A673 (cell line): ENCODE measurements around the gene PCDHB4. TPM values are rescaled to one million over a fixed set of nuclear protein-coding genes. Genes with fewer than 3 reads are reported as not detected.
"Not testable (repeated sequence)": the region's sequence is repeated elsewhere in the genome, so short reads cannot be mapped to it uniquely, and the experiment has no call there.

ENCODE experiments used
- BruUV-seq: library from RNA; stranded (reverse); fragments of 400-500 nt; replicated peaks from 2 replicates; lab custom pipeline; 2021; lab: Mats Ljungman, UMichigan
- CTCF ChIA-PET: fragments of 300-600 bp; sonication (Branson Sonifier 250); formaldehyde crosslinking; loops from one replicate; lab custom pipeline; 2022; ENCODE audit warnings: antibody characterized with exemption; lab: Charles Lee
- POLR2A ChIA-PET: fragments of 300-600 bp; sonication (Branson Sonifier 250); formaldehyde crosslinking; loops from one replicate; lab custom pipeline; 2022; ENCODE audit warnings: antibody characterized with exemption; ENCODE audit not compliant: low non-redundant PET; lab: Charles Lee
- DNase-seq: peaks from one replicate; pipeline ENCODE4 v3.0.0-alpha.2; 2015; ENCODE audit warnings: low spot score
- H3K27ac ChIP-seq: fragments of 200-600 bp; sonication (generic); 2 replicates; pipeline ENCODE4 v1.5.1; 2016; ENCODE audit warnings: mixed run types, low read depth, mild to moderate bottlenecking, mixed read lengths, antibody characterized with exemption, low read length; ENCODE audit not compliant: poor library complexity, severe bottlenecking
- H3K27me3 ChIP-seq: fragments of 200-600 bp; sonication (generic); replicated peaks from 2 replicates; pipeline ENCODE4 v1.6.1; 2017; ENCODE audit warnings: mixed run types, low read depth, mild to moderate bottlenecking, mixed read lengths, antibody characterized with exemption, low read length; ENCODE audit not compliant: insufficient read depth, poor library complexity
- H3K36me3 ChIP-seq: fragments of 200-600 bp; sonication (generic); 2 replicates; pipeline ENCODE4 v1.6.1; 2016; ENCODE audit warnings: mixed run types, mild to moderate bottlenecking, mixed read lengths, antibody characterized with exemption, low read length; ENCODE audit not compliant: insufficient read depth, poor library complexity, severe bottlenecking
- H3K4me1 ChIP-seq: fragments of 200-600 bp; sonication (generic); 2 replicates; pipeline ENCODE4 v1.6.1; 2017; ENCODE audit warnings: mixed run types, mild to moderate bottlenecking, mixed read lengths, antibody characterized with exemption, low read length; ENCODE audit not compliant: insufficient read depth, poor library complexity, severe bottlenecking
- H3K4me3 ChIP-seq: fragments of 200-600 bp; sonication (generic); 2 replicates; pipeline ENCODE4 v1.5.1; 2016; ENCODE audit warnings: low read depth, mixed run types, mild to moderate bottlenecking, mixed read lengths, low read length; ENCODE audit not compliant: poor library complexity, severe bottlenecking
- H3K9me3 ChIP-seq: fragments of 200-600 bp; sonication (generic); 2 replicates; pipeline ENCODE4 v1.6.1; 2016; ENCODE audit warnings: mixed run types, low read depth, mild to moderate bottlenecking, mixed read lengths, antibody characterized with exemption, low read length; ENCODE audit not compliant: poor library complexity, severe bottlenecking
- EZH2 ChIP-seq: fragments of 200-600 bp; sonication (generic); IDR thresholded peaks from 2 replicates; pipeline ENCODE4 v1.6.1; 2017; ENCODE audit warnings: borderline replicate concordance, low read depth, mild to moderate bottlenecking, mixed read lengths, antibody characterized with exemption, low read length; ENCODE audit not compliant: poor library complexity, severe bottlenecking
- intact Hi-C: fragments of 100-400 bp; cut with micrococcal nuclease; formaldehyde crosslinking; loops from one replicate; pipeline ENCODE4 v1.10.0; 2022; ENCODE audit not compliant: unreplicated experiment
- total RNA-seq: library from RNA; stranded (reverse); gene quantifications from 2 replicates; pipeline ENCODE4 v1.2.3, GENCODE V29; 2021
- TF ChIP-seq, protein P1 (sequence below): fragments of 300-800, 200-600 bp; sonication (generic); conservative IDR thresholded peaks from 2 replicates; pipeline ENCODE4 v1.5.1; 2017; ENCODE audit warnings: low read depth, mild to moderate bottlenecking, antibody characterized with exemption, low read length, moderate library complexity, mixed read lengths

Gene PCDHB4
- total RNA-seq, 1 experiment from 2014 or later = 2.7 TPM

DNA sequence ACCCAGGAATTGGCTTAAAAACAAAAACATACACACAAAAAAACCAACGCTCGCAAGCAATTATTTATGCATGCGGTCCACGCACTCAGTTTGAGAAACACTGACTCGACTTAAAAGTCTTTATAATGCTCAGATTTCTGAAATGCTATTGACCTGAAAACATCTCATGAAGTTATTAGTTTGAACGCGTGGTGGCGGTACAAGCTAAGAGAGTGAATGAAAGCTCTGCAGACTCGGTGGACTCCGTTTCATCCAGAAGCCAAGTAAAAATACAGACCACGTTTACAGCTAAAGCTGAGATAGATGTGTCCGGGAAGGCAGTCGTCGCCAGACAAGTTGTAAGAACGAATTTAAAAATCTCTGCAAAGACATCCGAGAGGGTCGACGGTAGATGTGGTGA, 28.2 kb downstream of the PCDHB4 start, which contains the start of gene PCDHB6:
PCDHB6 (plus strand) TSS at position 246 of the 400 bp plus-strand sequence. CDS start 201 bp downstream, outside the sequence.
- ChIA-PET POLR2A (no interaction called here), CTCF (interaction anchor here (0.6 to 1.1 kb wide), 4 partner anchors 10 to 59 kb away, joined by 3 to 4 read pairs (median 3); partner anchors contain the start of genes PCDHB12, PCDHB16 and PCDHB2)
- no TSS peak for BruUV-seq
- H3K27me3 ChIP-seq = no peaks in the 10 kb centered on the region
- intact Hi-C loops = no loop called here
- H3K36me3 ChIP-seq = no peaks in the 10 kb centered on the region
- DNase-seq = peak; percentile 84
- H3K4me3 ChIP-seq = peak within 1 kb of the TSS; percentile 42
- H3K9me3 ChIP-seq = no peaks in the 10 kb centered on the region
- no peaks in the 10 kb centered on the region for H3K4me1 ChIP-seq
- no peak for TF ChIP-seq EZH2
- TF ChIP-seq, protein P1, sequence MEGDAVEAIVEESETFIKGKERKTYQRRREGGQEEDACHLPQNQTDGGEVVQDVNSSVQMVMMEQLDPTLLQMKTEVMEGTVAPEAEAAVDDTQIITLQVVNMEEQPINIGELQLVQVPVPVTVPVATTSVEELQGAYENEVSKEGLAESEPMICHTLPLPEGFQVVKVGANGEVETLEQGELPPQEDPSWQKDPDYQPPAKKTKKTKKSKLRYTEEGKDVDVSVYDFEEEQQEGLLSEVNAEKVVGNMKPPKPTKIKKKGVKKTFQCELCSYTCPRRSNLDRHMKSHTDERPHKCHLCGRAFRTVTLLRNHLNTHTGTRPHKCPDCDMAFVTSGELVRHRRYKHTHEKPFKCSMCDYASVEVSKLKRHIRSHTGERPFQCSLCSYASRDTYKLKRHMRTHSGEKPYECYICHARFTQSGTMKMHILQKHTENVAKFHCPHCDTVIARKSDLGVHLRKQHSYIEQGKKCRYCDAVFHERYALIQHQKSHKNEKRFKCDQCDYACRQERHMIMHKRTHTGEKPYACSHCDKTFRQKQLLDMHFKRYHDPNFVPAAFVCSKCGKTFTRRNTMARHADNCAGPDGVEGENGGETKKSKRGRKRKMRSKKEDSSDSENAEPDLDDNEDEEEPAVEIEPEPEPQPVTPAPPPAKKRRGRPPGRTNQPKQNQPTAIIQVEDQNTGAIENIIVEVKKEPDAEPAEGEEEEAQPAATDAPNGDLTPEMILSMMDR = peak; percentile 66
- H3K27ac ChIP-seq = no peak within 1 kb of the TSS

GRCh38 chr5:141150224-141150992, 28.8 kb downstream of the PCDHB4 start:
- ChIA-PET CTCF (interaction anchor here (0.6 to 1.1 kb wide), 5 partner anchors 10 to 58 kb away, joined by 3 to 4 read pairs (median 3); partner anchors contain the start of genes PCDHB12, PCDHB16 and PCDHB2), POLR2A (no interaction called here)
- DNase-seq = peak; percentile 30
- no peak overlapping the region for H3K27ac ChIP-seq
- TF ChIP-seq, protein P1 = no peak
- no peak for TF ChIP-seq EZH2
- no peaks in the 10 kb centered on the region for H3K27me3 ChIP-seq
- H3K36me3 ChIP-seq = no peaks in the 10 kb centered on the region
- intact Hi-C loops = no loop called here
- BruUV-seq = TSS peak; percentile 44
- no peaks in the 10 kb centered on the region for H3K4me1 ChIP-seq
- H3K4me3 ChIP-seq = peak overlapping the region; percentile 42
- H3K9me3 ChIP-seq = no peaks in the 10 kb centered on the region

DNA sequence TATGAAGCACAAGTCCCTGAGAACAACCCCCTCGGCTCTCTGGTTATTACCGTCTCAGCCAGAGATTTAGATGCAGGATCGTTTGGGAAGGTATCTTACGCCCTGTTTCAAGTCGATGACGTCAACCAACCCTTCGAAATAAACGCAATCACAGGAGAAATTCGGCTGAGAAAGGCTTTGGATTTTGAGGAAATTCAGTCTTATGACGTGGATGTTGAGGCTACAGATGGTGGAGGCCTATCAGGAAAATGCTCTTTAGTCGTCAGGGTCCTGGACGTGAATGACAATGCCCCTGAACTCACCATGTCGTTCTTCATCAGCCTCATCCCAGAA, 29.3 kb downstream of the PCDHB4 start:
- CTCF ChIA-PET = interaction anchor here (0.6 to 1.0 kb wide), 2 partner anchors 31 to 56 kb away, joined by 4 read pairs; partner anchors contain the start of gene PCDHB16
- POLR2A ChIA-PET = no interaction called here
- intact Hi-C loops = no loop called here

DNA sequence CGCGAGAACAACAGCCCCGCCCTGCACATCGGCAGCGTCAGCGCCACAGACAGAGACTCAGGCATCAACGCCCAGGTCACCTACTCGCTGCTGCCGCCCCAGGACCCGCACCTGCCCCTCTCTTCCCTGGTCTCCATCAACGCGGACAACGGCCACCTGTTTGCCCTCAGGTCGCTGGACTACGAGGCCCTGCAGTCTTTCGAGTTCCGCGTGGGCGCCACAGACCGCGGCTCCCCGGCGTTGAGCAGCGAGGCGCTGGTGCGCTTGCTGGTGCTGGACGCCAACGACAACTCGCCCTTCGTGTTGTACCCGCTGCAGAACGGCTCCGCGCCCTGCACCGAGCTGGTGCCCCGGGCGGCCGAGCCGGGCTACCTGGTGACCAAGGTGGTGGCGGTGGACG, 30.0 kb downstream of the PCDHB4 start:
- intact Hi-C loops, H3K4me1 ChIP-seq, H3K4me3 ChIP-seq, H3K27ac ChIP-seq, POLR2A ChIA-PET, BruUV-seq, DNase-seq, CTCF ChIA-PET, H3K36me3 ChIP-seq, H3K9me3 ChIP-seq, H3K27me3 ChIP-seq: not testable (repeated sequence)

More for the DNA sequence above, 29.3 kb downstream of the PCDHB4 start:
- no peak overlapping the region for H3K27ac ChIP-seq
- DNase-seq = no peak
- no peaks in the 10 kb centered on the region for H3K4me1 ChIP-seq
- no peaks in the 10 kb centered on the region for H3K9me3 ChIP-seq
- BruUV-seq = no TSS peak
- no peaks in the 10 kb centered on the region for H3K27me3 ChIP-seq
- no peak for TF ChIP-seq EZH2
- TF ChIP-seq, protein P1 = no peak
- H3K4me3 ChIP-seq = peak overlapping the region; percentile 42
- H3K36me3 ChIP-seq = no peaks in the 10 kb centered on the region

DNA sequence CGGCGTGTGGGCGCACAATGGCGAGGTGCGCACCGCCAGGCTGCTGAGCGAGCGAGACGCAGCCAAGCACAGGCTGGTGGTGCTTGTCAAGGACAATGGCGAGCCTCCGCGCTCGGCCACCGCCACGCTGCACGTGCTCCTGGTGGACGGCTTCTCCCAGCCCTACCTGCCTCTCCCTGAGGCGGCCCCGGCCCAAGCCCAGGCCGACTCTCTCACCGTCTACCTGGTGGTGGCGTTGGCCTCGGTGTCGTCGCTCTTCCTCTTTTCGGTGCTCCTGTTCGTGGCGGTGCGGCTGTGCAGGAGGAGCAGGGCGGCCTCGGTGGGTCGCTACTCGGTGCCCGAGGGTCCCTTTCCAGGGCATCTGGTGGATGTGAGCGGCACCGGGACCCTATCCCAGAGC, 30.5 kb downstream of the PCDHB4 start:
- H3K27ac ChIP-seq, CTCF ChIA-PET, H3K9me3 ChIP-seq, POLR2A ChIA-PET, intact Hi-C loops, H3K27me3 ChIP-seq, DNase-seq, H3K4me1 ChIP-seq, H3K4me3 ChIP-seq, BruUV-seq, H3K36me3 ChIP-seq: not testable (repeated sequence)
